HG03108 (cell line): ENCODE results near the gene HCN3.

Experiments used
- ATAC-seq: cut with Tn5 transposase; IDR thresholded peaks from one replicate; pipeline ENCODE4 v1.9.1; 2021; ENCODE audit warnings: moderate library complexity; ENCODE audit not compliant: unreplicated experiment

The HCN3 gene

GRCh38 chr1:155308493-155309422 lies 31.5 kb downstream of the HCN3 start, which contains the start of gene FDPS:
Gene FDPS (plus strand): TSS chr1:155308866. CDS start chr1:155309790, 924 bp downstream.
- peak; percentile 94 for ATAC-seq

DNA sequence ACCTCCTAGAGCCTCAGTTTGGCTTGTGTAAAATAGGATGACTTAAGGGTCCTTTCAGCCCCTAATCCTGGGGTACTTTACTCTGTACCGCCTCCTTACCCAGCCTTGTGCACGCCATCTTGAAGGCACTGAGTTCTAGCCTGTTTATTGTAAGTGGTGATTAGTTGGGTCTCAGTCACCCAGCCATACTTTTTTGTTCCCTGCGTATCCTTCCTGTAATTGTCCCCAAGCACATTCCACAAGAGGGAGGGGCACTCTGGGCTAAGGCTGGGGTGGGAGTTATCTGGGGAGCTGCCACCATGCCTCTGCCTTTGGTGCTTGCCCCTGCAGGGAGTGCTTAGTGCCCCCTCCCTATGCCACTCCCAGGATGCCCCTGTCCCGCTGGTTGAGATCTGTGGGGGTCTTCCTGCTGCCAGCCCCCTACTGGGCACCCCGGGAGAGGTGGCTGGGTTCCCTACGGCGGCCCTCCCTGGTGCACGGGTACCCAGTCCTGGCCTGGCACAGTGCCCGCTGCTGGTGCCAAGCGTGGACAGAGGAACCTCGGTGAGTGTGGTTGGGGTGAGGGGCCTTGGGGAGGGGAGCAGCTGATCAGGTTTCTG lies 32.3 kb downstream of the HCN3 start:
- no peak for ATAC-seq

DNA sequence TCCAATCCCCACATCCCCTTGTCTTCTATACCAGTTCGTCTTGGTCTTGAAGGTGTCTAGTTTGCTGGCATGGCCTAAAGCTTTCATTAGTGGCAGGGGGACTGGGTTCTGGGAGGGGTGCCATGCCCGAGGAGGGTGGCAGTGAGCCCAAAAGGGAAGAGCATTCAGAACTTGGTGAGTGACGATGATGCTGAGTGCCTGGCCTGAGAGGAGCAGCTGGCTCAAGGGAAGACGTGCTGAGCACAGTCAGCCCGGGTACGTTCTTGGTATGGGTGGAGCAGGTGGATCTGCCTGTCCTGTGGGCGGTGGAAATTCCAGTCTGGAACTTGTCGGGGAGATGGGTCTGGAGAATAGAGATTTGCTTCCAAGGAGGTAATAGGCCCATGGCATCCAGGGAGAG lies 36.0 kb downstream of the HCN3 start:
- ATAC-seq, result no peak

DNA sequence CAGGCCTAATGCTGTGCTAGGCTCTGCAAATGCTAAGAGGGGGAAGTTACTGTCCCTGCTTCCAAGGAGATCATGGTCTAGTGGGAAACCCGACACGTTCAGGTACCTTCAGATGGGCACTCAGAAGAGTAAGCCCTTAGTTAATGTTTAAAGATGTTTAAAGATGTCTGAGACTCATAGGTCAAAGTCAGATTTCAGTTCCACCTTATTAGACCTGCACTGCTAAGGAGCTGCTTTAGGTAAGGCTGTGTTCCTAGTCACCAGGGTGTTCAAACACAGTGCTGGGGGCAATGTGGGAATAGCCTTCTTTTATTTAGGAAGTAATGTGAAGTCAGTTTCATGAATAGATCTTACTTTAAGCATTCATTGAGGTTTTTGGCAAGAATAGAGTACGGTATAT lies 39.7 kb downstream of the HCN3 start:
- no peak for ATAC-seq

- no peak for ATAC-seq
Measured at GRCh38 chr1:155318082-155318481, 40.8 kb downstream of the HCN3 start.

GRCh38 chr1:155319536-155319935 lies 42.3 kb downstream of the HCN3 start:
- no peak for ATAC-seq

DNA sequence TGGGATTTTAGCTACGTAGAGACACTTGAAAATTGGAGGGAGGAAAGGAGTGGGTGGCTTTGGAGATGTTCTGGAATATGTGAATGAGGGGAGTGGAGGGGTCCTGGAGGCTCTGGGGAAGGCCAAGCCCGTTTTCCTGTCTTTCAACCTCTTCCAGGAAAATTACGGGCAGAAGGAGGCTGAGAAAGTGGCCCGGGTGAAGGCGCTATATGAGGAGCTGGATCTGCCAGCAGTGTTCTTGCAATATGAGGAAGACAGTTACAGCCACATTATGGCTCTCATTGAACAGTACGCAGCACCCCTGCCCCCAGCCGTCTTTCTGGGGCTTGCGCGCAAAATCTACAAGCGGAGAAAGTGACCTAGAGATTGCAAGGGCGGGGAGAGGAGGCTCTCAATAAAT lies 43.0 kb downstream of the HCN3 start:
- no peak for ATAC-seq

- ATAC-seq, result no peak
Measured at GRCh38 chr1:155320661-155321617, 43.7 kb downstream of the HCN3 start, which contains the start of gene RUSC1. Gene RUSC1 (plus strand): TSS chr1:155320894. CDS start chr1:155321774, 880 bp downstream.

GRCh38 chr1:155321639-155322503 lies 44.6 kb downstream of the HCN3 start:
- no peak for ATAC-seq

- ATAC-seq, result no peak
Measured at GRCh38 chr1:155322571-155322952, 45.3 kb downstream of the HCN3 start.

DNA sequence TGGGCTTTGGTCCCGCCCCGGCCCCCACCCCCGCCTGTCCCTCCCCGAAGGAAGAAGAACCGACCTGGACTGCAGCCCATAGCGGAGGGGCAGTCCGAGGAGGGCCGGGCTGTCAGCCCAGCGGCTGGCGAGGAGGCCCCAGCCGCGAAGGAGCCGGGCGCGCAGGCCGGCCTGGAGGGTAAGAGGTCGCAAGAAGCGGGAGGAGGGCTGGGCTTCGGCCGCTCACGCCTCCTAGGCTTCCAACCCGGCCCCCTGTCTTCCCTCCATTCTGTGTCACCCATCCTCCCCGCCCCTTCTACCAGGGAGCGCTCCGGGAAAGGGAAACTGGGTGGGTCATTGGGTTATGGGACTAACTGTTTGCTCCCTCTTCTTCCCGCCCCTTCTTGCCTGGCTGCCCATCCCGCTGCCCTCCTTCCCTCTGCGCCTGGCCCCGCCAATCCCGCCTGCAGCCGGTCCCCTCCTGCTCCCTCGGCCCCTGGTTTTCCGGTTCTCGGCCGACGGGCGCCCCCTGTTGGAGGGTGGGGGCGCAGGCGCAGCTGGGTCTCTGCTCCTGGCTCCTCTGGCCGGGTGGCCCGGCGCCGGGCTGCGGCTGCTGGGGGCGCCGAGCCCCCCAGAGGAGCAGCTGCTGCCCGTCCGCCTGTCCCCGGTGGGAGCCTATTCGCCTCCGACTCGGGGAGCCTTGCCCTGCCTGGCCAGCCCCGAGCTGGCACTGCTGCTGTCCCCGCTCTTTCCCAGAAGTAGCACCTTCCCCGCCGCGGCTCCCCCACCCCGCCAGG lies 45.9 kb downstream of the HCN3 start:
- peak; percentile 35 for ATAC-seq

DNA sequence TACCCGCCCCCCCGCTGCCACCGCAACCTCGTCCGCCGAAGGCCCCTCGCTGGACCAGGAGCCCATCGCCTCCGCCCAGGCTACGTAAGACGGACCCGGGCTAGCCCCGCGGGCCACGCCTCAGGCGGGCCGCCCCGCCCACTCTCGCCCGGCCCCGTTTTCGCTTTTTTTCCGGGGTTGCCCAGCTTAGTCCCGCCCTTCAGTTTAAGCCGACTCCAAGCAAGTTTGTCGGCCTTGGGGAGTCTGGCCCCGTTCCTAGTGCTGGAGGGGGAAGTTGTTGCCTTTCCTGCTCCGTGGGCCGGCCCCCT lies 46.4 kb downstream of the HCN3 start:
- ATAC-seq, result peak; percentile 31

GRCh38 chr1:155324037-155324716 lies 46.9 kb downstream of the HCN3 start:
- ATAC-seq, result peak; percentile 63

DNA sequence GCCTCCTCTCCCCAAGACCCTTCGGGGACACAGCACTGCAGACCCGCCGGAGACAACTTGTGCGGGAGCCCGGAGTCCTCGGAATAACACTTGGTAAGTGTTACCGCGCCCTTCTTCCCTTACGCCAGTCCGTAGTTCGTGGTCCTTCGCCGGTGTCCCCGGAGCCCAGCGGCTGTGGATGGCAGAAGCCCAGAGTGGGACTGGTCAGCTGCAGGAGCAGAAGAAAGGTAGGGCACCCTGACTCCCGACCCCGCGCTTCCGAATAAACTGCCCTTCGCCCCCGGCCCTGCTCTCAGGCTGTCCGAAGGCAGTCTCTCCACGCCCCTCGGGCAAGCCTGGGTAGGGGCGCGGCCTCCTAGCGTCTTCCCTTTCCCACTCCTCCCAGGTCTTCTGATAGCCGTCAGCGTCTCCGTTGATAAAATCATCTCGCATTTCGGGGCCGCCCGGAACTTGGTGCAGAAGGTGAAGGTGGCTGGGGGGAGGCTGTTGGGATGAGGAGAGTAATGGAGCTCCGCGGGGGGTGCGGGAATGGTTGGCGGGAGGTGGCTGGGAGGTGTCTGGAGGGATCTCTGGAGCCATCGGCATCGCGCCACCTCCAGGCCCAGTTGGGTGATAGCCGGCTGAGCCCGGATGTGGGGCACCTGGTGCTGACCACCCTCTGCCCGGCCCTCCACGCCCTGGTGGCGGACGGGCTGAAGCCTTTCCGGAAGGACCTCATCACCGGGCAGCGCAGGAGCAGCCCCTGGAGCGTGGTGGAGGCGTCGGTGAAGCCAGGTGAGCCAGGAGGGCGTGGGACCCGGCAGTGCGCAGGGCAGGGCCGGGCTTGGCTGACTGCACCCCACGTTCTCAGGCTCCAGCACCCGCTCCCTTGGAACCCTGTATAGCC lies 47.7 kb downstream of the HCN3 start:
- ATAC-seq, result no peak

- no peak for ATAC-seq
Measured at GRCh38 chr1:155325603-155325893, 48.3 kb downstream of the HCN3 start.

DNA sequence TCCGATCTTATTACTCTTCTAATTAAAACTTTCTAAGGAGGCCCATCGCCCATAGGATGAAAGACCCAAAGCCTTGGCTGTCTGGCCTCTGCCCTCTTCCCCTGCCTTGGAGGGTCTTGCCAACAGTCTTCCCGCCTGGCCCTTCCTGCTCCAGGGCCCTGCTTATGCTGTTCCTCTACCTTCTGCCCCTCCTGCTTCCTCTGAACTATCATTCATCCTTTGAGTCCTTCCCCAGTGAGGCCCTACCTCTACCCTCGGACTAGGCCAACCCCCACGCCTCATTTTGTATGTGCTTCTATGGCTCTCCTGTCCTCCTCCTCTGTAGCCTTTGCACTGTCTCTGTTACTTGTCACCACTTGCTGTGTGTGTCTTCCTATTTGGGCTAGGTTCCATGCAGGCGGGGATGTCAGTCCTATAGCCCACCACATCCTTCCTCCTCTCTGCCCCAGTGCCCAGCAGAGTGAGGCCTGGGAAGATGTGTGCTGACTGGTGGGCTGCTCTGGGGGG lies 48.8 kb downstream of the HCN3 start:
- no peak for ATAC-seq

GRCh38 chr1:155326631-155327037 lies 49.4 kb downstream of the HCN3 start:
- ATAC-seq, result no peak

DNA sequence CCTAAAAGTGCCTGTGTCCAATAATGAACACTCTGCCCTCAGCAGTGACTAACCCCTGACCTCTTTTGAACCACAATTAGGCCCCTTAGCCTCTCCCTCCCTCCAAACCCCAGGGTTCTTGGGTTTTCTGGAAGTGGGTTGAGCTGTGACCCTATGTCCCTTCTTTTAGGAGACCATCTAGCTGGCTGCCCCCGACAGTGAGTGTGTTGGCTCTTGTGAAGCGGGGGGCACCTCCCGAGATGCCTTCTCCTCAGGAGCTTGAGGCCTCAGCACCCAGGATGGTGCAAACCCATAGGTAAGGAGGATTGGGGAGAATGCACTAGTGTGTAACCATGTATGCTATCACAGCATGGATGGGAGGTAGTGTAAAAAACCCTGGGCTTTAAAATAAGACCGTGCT lies 50.7 kb downstream of the HCN3 start:
- ATAC-seq, result no peak
